BLaER1 (cell line): ENCODE measurements around the gene C4A.

Source experiments
- H3K27ac ChIP-seq: shearing (Covaris generic); formaldehyde crosslinking; 2 replicates; pipeline ENCODE4 v1.8.1; 2022
- H3K27me3 ChIP-seq: shearing (Covaris generic); formaldehyde crosslinking; 2 replicates; pipeline ENCODE4 v1.8.1; 2022
- H3K36me3 ChIP-seq: shearing (Covaris generic); formaldehyde crosslinking; 2 replicates; pipeline ENCODE4 v1.8.1; 2022
- H3K4me1 ChIP-seq: shearing (Covaris generic); formaldehyde crosslinking; 2 replicates; pipeline ENCODE4 v1.8.1; 2022
- H3K4me2 ChIP-seq: shearing (Covaris generic); formaldehyde crosslinking; 2 replicates; pipeline ENCODE4 v1.8.1; 2022
- H3K4me3 ChIP-seq: shearing (Covaris generic); formaldehyde crosslinking; 2 replicates; pipeline ENCODE4 v1.8.1; 2022
- H3K9ac ChIP-seq: shearing (Covaris generic); formaldehyde crosslinking; 2 replicates; pipeline ENCODE4 v1.8.1; 2022
- H3K9me3 ChIP-seq: shearing (Covaris generic); formaldehyde crosslinking; 2 replicates; pipeline ENCODE4 v1.8.1; 2022
- H4K20me1 ChIP-seq: shearing (Covaris generic); formaldehyde crosslinking; 2 replicates; pipeline ENCODE4 v1.8.1; 2022
- Cebpa-rat ChIP-seq: shearing (Covaris generic); IDR thresholded peaks from 2 replicates; pipeline ENCODE4 v1.8.1; 2022

Gene C4A

DNA sequence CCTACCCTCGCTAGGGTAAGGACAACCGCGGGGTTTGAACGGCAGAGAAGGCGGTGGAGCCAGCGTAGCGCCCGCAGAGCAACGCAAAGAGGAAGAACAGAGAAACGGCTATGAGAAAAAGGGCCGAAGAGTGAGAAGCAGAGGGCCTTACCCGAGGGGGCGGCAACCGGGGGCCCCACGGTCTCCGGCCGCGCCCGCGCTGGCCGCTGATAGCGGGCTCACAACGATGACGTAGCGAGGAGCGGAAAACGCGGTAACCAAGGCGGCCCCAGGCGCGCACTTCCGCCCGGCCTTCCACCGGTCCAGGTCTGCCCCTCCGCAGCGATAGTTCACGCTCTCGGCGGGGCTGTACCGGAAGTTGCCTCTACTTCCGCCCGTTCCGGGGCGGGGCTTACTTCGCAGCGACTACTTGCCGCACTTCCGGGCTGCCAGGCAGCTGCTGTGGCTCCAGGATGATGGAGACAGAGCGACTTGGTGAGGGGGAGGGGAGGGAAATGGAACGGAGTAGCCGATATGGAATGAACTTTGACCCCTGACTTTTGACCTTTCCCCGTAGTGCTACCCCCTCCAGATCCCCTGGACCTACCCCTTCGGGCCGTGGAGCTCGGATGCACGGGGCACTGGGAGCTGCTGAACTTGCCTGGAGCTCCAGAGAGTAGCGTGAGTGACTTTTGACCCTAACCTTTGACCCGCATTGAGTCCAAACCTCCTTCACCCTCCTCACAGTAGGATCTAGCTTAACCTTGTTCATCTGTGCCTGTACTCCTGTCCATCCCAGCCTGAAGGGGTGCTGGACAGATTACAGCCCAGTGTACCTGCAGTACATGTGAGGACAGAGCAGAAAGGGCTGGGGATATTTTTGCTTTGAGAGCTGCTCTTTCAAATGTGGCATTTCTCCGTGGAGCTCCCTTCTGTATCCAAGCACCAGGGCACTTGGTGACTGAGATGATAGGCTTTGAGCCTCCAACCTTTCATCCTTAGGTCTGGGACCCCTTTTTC, 22.8 kb upstream of the C4A start, which contains the start of the genes NELFE and SKIC2:
TSS of gene NELFE (minus strand) at position 231 of the 999 bp plus-strand sequence. CDS start 525 bp downstream, outside the sequence.
TSS of gene SKIC2 (plus strand) at position 435 of the 999 bp plus-strand sequence. CDS start at position 453, 18 bp downstream.
- TF ChIP-seq Cebpa-rat: no peak
- Histone ChIP-seq H4K20me1 (no peaks in the 10 kb centered on the region), H3K4me2 (peak within 1 kb of the TSS; percentile 97), H3K4me3 (peak within 1 kb of the TSS; percentile 81), H3K27ac (peak within 1 kb of the TSS; percentile 78), H3K4me1 (peaks cover 26% of the 10 kb centered on the region), H3K36me3 (peaks cover 77% of the 10 kb centered on the region), H3K9ac (peak within 1 kb of the TSS; percentile 87), H3K27me3 (no peaks in the 10 kb centered on the region), H3K9me3 (no peaks in the 10 kb centered on the region)

DNA sequence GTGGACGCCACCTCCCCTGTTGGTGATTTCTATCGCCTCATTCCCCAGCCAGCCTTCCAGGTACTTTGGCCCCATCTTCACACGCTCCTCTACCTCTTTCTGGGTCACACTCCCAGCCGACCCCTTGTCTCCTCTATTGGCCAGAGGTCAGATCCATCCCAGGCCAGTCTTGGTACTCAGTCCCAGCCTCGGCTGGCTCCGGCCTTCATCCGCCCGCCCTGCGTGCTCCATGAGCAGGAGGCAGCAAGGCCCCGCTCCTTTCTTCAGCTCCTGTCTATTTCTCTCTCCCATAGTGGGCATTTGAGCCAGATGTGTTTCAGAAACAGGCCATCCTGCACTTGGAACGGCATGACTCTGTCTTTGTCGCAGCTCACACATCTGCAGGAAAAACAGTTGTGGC, 20.2 kb upstream of the C4A start:
- peaks cover 77% of the 10 kb centered on the region for H3K36me3 ChIP-seq

DNA sequence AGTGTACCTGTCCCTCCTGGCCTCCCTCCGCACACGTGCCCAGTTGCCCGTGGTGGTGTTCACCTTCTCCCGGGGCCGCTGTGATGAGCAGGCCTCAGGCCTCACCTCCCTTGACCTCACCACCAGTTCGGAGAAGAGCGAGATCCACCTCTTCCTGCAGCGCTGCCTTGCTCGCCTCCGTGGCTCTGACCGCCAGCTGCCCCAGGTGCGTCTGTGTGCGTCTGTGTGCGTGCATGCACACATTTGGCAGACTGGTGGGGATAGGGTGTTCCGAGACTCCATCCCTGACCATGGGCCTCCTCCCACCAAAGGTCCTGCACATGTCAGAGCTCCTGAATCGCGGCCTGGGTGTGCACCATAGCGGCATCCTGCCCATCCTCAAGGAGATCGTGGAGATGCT, 17.9 kb upstream of the C4A start:
- TF ChIP-seq Cebpa-rat: no peak
- Histone ChIP-seq H3K36me3 (peaks cover 92% of the 10 kb centered on the region), H3K9ac (no peak overlapping the region; the same call in 1 of the 2 replicates), H3K4me2 (no peak overlapping the region), H3K4me3 (no peak overlapping the region), H4K20me1 (peaks cover under 1% of the 10 kb centered on the region; the same call in 1 of the 2 replicates), H3K9me3 (no peaks in the 10 kb centered on the region), H3K4me1 (peaks cover 18% of the 10 kb centered on the region), H3K27me3 (no peaks in the 10 kb centered on the region), H3K27ac (no peak overlapping the region)

More for the DNA sequence above, 20.2 kb upstream of the C4A start:
- H3K9me3 ChIP-seq: no peaks in the 10 kb centered on the region
- H3K4me2 ChIP-seq: no peak overlapping the region
- no peaks in the 10 kb centered on the region for H3K27me3 ChIP-seq
- H3K4me1 ChIP-seq: peaks cover 31% of the 10 kb centered on the region
- H3K4me3 ChIP-seq: no peak overlapping the region
- no peaks in the 10 kb centered on the region for H4K20me1 ChIP-seq
- H3K9ac ChIP-seq: no peak overlapping the region
- no peak for TF ChIP-seq Cebpa-rat
- H3K27ac ChIP-seq: no peak overlapping the region

DNA sequence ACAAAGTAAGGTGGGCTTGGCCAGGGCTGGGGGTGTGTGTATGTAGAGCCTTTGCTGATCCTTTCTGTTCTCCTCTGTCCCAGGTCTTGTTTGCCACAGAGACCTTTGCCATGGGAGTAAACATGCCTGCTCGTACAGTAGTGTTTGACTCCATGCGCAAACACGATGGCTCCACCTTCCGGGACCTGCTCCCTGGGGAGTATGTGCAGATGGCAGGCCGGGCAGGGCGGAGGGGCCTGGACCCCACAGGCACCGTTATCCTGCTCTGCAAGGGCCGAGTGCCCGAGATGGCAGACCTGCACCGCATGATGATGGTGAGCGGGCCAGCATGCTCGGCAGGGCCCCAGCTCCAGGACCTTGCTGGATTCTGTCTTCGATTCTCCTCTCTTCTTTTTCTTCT, 16.2 kb upstream of the C4A start:
- peaks cover 100% of the 10 kb centered on the region for H3K36me3 ChIP-seq
- H3K9ac ChIP-seq: no peak overlapping the region
- no peaks in the 10 kb centered on the region for H3K9me3 ChIP-seq
- H4K20me1 ChIP-seq: peaks cover 6% of the 10 kb centered on the region; the same call in 1 of the 2 replicates
- peaks cover 15% of the 10 kb centered on the region for H3K4me1 ChIP-seq
- no peak for TF ChIP-seq Cebpa-rat
- H3K4me2 ChIP-seq: no peak overlapping the region
- no peaks in the 10 kb centered on the region for H3K27me3 ChIP-seq
- no peak overlapping the region for H3K4me3 ChIP-seq
- no peak overlapping the region for H3K27ac ChIP-seq

DNA sequence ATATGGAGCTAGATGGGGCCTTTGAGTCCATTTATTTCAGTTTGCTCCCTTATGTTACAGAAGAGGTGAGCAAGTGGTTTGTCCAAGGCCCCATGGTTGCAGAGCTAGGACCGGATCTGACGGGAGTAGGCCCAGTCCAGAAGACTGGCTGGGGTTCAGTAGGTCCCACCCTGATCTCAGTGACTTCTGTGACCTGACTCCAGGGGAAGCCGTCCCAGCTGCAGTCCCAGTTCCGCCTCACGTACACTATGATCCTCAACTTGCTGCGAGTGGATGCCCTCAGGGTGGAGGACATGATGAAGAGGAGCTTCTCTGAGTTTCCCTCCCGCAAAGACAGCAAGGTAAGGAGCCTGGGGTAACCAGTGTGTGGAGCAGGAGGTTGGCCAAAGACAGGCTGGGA, 15.4 kb upstream of the C4A start:
- no peaks in the 10 kb centered on the region for H3K27me3 ChIP-seq
- no peak overlapping the region for H3K4me2 ChIP-seq
- peaks cover 23% of the 10 kb centered on the region for H3K4me1 ChIP-seq
- no peaks in the 10 kb centered on the region for H3K9me3 ChIP-seq
- no peak overlapping the region for H3K4me3 ChIP-seq
- peaks cover 6% of the 10 kb centered on the region; the same call in 1 of the 2 replicates for H4K20me1 ChIP-seq
- H3K27ac ChIP-seq: no peak overlapping the region
- peaks cover 94% of the 10 kb centered on the region for H3K36me3 ChIP-seq
- TF ChIP-seq Cebpa-rat: no peak
- no peak overlapping the region for H3K9ac ChIP-seq

DNA sequence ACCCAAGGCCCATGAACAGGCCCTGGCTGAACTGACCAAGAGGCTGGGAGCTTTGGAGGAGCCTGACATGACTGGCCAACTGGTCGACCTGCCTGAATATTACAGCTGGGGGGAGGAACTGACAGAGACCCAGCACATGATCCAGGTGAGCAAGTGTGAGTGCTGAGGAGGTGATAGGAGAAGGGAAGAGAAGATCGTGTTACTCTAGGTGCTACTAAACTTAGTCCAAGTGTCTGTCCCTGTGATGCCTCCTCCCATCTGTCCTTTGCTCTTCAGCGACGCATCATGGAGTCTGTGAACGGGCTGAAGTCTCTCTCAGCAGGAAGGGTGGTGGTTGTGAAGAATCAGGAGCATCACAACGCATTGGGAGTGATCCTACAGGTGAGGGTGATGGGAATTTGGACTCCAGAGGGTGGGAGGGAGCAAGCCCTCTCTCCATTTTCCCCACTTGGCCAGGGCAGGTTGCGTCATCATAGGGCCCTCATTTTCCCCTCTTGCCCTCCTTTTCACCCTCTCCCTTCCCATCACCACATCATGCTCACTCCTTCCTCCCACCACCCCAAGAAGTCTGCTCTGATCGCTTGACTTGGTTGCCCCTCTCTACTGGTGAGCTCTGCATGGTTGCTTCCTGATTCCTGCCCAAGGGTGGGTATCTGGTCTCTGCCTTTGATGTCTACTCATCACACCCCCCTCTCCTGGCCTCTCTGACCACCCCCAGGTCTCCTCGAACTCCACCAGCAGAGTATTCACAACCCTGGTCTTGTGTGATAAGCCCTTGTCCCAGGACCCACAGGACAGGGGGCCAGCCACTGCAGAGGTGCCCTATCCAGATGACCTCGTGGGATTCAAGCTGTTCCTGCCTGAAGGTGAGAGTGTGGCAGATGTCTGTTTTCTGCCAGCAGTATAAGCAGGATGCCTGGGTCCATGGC, 14.6 kb upstream of the C4A start:
- H3K4me1 ChIP-seq: peaks cover 24% of the 10 kb centered on the region
- peaks cover 86% of the 10 kb centered on the region for H3K36me3 ChIP-seq
- H4K20me1 ChIP-seq: peaks cover 6% of the 10 kb centered on the region; the same call in 1 of the 2 replicates
- TF ChIP-seq Cebpa-rat: no peak
- H3K27ac ChIP-seq: no peak overlapping the region
- H3K9ac ChIP-seq: no peak overlapping the region
- H3K9me3 ChIP-seq: no peaks in the 10 kb centered on the region
- no peaks in the 10 kb centered on the region for H3K27me3 ChIP-seq
- H3K4me2 ChIP-seq: no peak overlapping the region
- H3K4me3 ChIP-seq: no peak overlapping the region

DNA sequence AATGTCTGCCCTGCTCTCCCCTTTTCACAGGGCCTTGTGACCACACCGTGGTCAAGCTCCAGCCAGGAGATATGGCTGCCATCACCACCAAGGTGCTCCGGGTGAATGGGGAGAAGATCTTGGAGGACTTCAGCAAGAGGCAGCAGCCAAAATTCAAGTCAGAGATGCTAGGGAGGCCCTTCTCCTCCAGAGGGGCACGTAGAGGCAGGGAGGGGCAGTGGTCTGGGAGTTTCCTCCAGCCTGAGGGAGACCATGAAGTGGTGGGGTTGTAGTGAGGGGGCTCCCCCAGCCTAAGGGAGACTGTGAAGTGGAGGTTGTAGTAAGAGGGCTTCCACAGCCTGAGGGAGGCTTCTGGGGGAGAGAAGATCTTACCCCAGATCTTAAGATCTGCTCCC, 13.9 kb upstream of the C4A start:
- no peak for TF ChIP-seq Cebpa-rat
- H3K4me1 ChIP-seq: peaks cover 28% of the 10 kb centered on the region
- H4K20me1 ChIP-seq: peaks cover 6% of the 10 kb centered on the region; the same call in 1 of the 2 replicates
- H3K9ac ChIP-seq: no peak overlapping the region
- no peak overlapping the region for H3K27ac ChIP-seq
- no peak overlapping the region for H3K4me2 ChIP-seq
- peaks cover 79% of the 10 kb centered on the region for H3K36me3 ChIP-seq
- H3K9me3 ChIP-seq: no peaks in the 10 kb centered on the region
- H3K4me3 ChIP-seq: no peak overlapping the region
- no peaks in the 10 kb centered on the region for H3K27me3 ChIP-seq

DNA sequence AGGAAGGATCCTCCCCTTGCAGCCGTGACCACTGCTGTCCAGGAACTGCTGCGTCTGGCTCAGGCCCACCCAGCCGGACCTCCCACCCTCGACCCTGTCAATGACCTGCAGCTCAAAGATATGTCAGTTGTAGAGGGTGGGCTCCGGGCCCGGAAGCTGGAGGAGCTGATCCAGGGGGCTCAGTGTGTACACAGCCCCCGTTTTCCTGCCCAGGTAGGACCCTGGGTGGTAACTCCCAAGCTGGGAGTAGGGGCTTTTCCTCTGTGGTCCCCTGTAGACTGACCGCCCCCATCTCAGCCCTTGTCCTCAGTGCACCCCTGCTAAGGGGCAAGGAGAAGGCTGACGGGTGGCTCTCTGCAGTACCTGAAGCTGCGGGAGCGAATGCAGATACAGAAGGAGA, 13.5 kb upstream of the C4A start:
- Histone ChIP-seq H4K20me1 (peaks cover 6% of the 10 kb centered on the region; the same call in 1 of the 2 replicates), H3K4me1 (peaks cover 32% of the 10 kb centered on the region), H3K27me3 (no peaks in the 10 kb centered on the region), H3K36me3 (peaks cover 75% of the 10 kb centered on the region), H3K9ac (no peak overlapping the region), H3K27ac (no peak overlapping the region), H3K4me3 (no peak overlapping the region), H3K4me2 (no peak overlapping the region), H3K9me3 (no peaks in the 10 kb centered on the region)
- no peak for TF ChIP-seq Cebpa-rat
